SK-N-SH treated with all-trans-retinoic acid at 6 μM for 48 hours (cell line): ENCODE measurements around the gene DTNA.
"Not testable (repeated sequence)": the region's sequence is repeated elsewhere in the genome, so short reads cannot be mapped to it uniquely, and the experiment has no call there.

Source experiments
- ATAC-seq: fragments of 200-7000 bp; cut with Tn5 transposase; 3 replicates; pipeline ENCODE4 v1.9.1; 2020; ENCODE audit warnings: mild to moderate bottlenecking, moderate library complexity
- ARNTL ChIP-seq: fragments of 450-650 bp; formaldehyde crosslinking; IDR thresholded peaks from 2 replicates; pipeline ENCODE4 v1.5.0; 2020; ENCODE audit warnings: low read depth, mild to moderate bottlenecking, moderate library complexity, borderline replicate concordance
- BACH2 ChIP-seq: fragments of 250-450 bp; sonication (Bioruptor Pico); IDR thresholded peaks from 2 replicates; pipeline ENCODE4 v1.9.0; 2021; ENCODE audit warnings: mild to moderate bottlenecking, borderline replicate concordance
- ESRRG ChIP-seq: fragments of 250-450 bp; sonication (Bioruptor Pico); IDR thresholded peaks from 2 replicates; pipeline ENCODE4 v1.6.1; 2021; ENCODE audit warnings: mild to moderate bottlenecking
- GLIS3 ChIP-seq: fragments of 250-450 bp; sonication (Bioruptor Pico); IDR thresholded peaks from 2 replicates; pipeline ENCODE4 v1.5.0; 2020; ENCODE audit warnings: mild to moderate bottlenecking, moderate library complexity
- ISL1 ChIP-seq: fragments of 250-450 bp; sonication (Bioruptor Pico); IDR thresholded peaks from 2 replicates; pipeline ENCODE4 v2.1.2; 2022; ENCODE audit warnings: mild to moderate bottlenecking, moderate library complexity
- OSR1 ChIP-seq: fragments of 250-450 bp; sonication (Bioruptor Pico); IDR thresholded peaks from 2 replicates; pipeline ENCODE4 v1.8.0; 2022; ENCODE audit warnings: moderate library complexity, mild to moderate bottlenecking, inconsistent platforms
- PPARA ChIP-seq: fragments of 250-450 bp; sonication (Bioruptor Pico); IDR thresholded peaks from 2 replicates; pipeline ENCODE4 v1.5.0; 2020; ENCODE audit warnings: mild to moderate bottlenecking, borderline replicate concordance
- RARB ChIP-seq: fragments of 250-450 bp; sonication (Bioruptor Pico); IDR thresholded peaks from 2 replicates; pipeline ENCODE4 v1.8.0; 2021; ENCODE audit warnings: mild to moderate bottlenecking, moderate library complexity
- SNAI2 ChIP-seq: fragments of 250-450 bp; sonication (Bioruptor Pico); IDR thresholded peaks from 2 replicates; pipeline ENCODE4 v1.5.0; 2020; ENCODE audit warnings: mild to moderate bottlenecking, moderate library complexity
- TCF4 ChIP-seq: fragments of 250-450 bp; sonication (Bioruptor Pico); IDR thresholded peaks from 2 replicates; pipeline ENCODE4 v1.8.0; 2021; ENCODE audit warnings: mild to moderate bottlenecking, moderate library complexity, borderline replicate concordance
- ZC3H10 ChIP-seq: fragments of 250-450 bp; sonication (Bioruptor Pico); IDR thresholded peaks from 2 replicates; pipeline ENCODE4 v1.5.1; 2021; ENCODE audit warnings: mild to moderate bottlenecking, moderate library complexity
- ZFP3 ChIP-seq: fragments of 250-450 bp; sonication (Bioruptor Pico); IDR thresholded peaks from 2 replicates; pipeline ENCODE4 v1.5.0; 2020; ENCODE audit warnings: mild to moderate bottlenecking, moderate library complexity
- ZFP30 ChIP-seq: fragments of 450-650 bp; formaldehyde crosslinking; IDR thresholded peaks from 2 replicates; pipeline ENCODE4 v1.5.0; 2022; ENCODE audit warnings: mild to moderate bottlenecking, moderate library complexity
- ZNF565 ChIP-seq: fragments of 450-650 bp; formaldehyde crosslinking; conservative IDR thresholded peaks from 2 replicates; pipeline ENCODE4 v1.5.0; 2020; ENCODE audit warnings: low read depth, mild to moderate bottlenecking, moderate library complexity
- ZNF70 ChIP-seq: fragments of 450-650 bp; formaldehyde crosslinking; IDR thresholded peaks from 2 replicates; pipeline ENCODE4 v1.5.0; 2020; ENCODE audit warnings: mild to moderate bottlenecking, moderate library complexity
- ZNF8 ChIP-seq: fragments of 450-650 bp; formaldehyde crosslinking; IDR thresholded peaks from 2 replicates; pipeline ENCODE4 v1.5.0; 2020; ENCODE audit warnings: mild to moderate bottlenecking, moderate library complexity
- TF ChIP-seq, protein P1 (sequence below): fragments of 250-450 bp; sonication (Bioruptor Pico); IDR thresholded peaks from 2 replicates; pipeline ENCODE4 v1.8.0; 2021; ENCODE audit warnings: low read depth, mild to moderate bottlenecking, moderate library complexity, borderline replicate concordance
- TF ChIP-seq, protein P2 (sequence below): fragments of 250-450 bp; sonication (Bioruptor Pico); IDR thresholded peaks from 2 replicates; pipeline ENCODE4 v1.5.1; 2021; ENCODE audit warnings: mild to moderate bottlenecking, moderate library complexity
- TF ChIP-seq, protein P3 (sequence below): fragments of 250-450 bp; sonication (Bioruptor Pico); IDR thresholded peaks from 2 replicates; pipeline ENCODE4 v1.8.0; 2020; ENCODE audit warnings: mild to moderate bottlenecking, moderate library complexity, borderline replicate concordance
- TF ChIP-seq, protein P4 (sequence below): fragments of 250-450 bp; sonication (Bioruptor Pico); IDR thresholded peaks from 2 replicates; pipeline ENCODE4 v1.5.1; 2020; ENCODE audit warnings: low read depth, mild to moderate bottlenecking, moderate library complexity
- TF ChIP-seq, protein P5 (sequence below): fragments of 250-450 bp; sonication (Bioruptor Pico); IDR thresholded peaks from 2 replicates; pipeline ENCODE4 v1.5.0; 2020; ENCODE audit warnings: mild to moderate bottlenecking, moderate library complexity

The DTNA gene

DNA sequence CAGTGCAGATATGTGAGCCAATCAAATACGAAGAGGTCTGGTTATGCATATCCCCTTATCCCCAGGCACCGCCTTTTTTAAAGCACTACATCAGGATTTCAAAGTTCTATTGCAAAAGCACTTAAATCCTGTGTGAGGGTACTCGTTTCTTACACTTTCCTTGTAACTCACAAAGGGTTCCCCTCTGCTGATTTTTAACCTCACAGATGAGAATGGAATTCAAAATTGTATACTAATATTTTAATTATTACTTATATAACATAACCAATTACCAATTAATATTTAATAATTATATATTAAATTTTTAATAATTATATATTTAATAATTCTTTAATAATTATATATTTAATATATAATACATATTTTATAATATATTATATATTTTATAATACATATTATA is 204.9 kb downstream of the DTNA start:
- TF ChIP-seq SNAI2 (CRISPR knock-in tag), result no peak
- TF ChIP-seq ZNF8 (CRISPR knock-in tag), result no peak
- TF ChIP-seq, protein P1, sequence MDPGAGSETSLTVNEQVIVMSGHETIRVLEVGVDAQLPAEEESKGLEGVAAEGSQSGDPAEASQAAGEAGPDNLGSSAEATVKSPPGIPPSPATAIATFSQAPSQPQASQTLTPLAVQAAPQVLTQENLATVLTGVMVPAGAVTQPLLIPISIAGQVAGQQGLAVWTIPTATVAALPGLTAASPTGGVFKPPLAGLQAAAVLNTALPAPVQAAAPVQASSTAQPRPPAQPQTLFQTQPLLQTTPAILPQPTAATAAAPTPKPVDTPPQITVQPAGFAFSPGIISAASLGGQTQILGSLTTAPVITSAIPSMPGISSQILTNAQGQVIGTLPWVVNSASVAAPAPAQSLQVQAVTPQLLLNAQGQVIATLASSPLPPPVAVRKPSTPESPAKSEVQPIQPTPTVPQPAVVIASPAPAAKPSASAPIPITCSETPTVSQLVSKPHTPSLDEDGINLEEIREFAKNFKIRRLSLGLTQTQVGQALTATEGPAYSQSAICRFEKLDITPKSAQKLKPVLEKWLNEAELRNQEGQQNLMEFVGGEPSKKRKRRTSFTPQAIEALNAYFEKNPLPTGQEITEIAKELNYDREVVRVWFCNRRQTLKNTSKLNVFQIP (CRISPR knock-in tag), result no peak
- TF ChIP-seq ZC3H10, result no peak
- TF ChIP-seq, protein P2, sequence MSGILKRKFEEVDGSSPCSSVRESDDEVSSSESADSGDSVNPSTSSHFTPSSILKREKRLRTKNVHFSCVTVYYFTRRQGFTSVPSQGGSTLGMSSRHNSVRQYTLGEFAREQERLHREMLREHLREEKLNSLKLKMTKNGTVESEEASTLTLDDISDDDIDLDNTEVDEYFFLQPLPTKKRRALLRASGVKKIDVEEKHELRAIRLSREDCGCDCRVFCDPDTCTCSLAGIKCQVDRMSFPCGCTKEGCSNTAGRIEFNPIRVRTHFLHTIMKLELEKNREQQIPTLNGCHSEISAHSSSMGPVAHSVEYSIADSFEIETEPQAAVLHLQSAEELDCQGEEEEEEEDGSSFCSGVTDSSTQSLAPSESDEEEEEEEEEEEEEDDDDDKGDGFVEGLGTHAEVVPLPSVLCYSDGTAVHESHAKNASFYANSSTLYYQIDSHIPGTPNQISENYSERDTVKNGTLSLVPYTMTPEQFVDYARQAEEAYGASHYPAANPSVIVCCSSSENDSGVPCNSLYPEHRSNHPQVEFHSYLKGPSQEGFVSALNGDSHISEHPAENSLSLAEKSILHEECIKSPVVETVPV (CRISPR knock-in tag), result no peak
- TF ChIP-seq, protein P3, sequence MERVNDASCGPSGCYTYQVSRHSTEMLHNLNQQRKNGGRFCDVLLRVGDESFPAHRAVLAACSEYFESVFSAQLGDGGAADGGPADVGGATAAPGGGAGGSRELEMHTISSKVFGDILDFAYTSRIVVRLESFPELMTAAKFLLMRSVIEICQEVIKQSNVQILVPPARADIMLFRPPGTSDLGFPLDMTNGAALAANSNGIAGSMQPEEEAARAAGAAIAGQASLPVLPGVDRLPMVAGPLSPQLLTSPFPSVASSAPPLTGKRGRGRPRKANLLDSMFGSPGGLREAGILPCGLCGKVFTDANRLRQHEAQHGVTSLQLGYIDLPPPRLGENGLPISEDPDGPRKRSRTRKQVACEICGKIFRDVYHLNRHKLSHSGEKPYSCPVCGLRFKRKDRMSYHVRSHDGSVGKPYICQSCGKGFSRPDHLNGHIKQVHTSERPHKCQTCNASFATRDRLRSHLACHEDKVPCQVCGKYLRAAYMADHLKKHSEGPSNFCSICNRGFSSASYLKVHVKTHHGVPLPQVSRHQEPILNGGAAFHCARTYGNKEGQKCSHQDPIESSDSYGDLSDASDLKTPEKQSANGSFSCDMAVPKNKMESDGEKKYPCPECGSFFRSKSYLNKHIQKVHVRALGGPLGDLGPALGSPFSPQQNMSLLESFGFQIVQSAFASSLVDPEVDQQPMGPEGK (CRISPR knock-in tag), result no peak
- no peak for TF ChIP-seq ZNF70 (CRISPR knock-in tag)
- TF ChIP-seq ZNF565 (CRISPR knock-in tag), result no peak
- TF ChIP-seq ZFP3 (CRISPR knock-in tag), result no peak
- TF ChIP-seq, protein P4, sequence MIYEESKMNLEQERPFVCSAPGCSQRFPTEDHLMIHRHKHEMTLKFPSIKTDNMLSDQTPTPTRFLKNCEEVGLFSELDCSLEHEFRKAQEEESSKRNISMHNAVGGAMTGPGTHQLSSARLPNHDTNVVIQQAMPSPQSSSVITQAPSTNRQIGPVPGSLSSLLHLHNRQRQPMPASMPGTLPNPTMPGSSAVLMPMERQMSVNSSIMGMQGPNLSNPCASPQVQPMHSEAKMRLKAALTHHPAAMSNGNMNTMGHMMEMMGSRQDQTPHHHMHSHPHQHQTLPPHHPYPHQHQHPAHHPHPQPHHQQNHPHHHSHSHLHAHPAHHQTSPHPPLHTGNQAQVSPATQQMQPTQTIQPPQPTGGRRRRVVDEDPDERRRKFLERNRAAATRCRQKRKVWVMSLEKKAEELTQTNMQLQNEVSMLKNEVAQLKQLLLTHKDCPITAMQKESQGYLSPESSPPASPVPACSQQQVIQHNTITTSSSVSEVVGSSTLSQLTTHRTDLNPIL (CRISPR knock-in tag), result no peak
- TF ChIP-seq BACH2, result no peak
- no peak for TF ChIP-seq ZFP30
- no peak for TF ChIP-seq ISL1 (CRISPR knock-in tag)
- TF ChIP-seq ARNTL (CRISPR knock-in tag), result no peak
- no peak for TF ChIP-seq GLIS3 (CRISPR knock-in tag)
- no peak for TF ChIP-seq TCF4
- TF ChIP-seq PPARA (CRISPR knock-in tag), result no peak
- TF ChIP-seq ESRRG (CRISPR knock-in tag), result no peak
- no peak for TF ChIP-seq RARB
- TF ChIP-seq, protein P5, sequence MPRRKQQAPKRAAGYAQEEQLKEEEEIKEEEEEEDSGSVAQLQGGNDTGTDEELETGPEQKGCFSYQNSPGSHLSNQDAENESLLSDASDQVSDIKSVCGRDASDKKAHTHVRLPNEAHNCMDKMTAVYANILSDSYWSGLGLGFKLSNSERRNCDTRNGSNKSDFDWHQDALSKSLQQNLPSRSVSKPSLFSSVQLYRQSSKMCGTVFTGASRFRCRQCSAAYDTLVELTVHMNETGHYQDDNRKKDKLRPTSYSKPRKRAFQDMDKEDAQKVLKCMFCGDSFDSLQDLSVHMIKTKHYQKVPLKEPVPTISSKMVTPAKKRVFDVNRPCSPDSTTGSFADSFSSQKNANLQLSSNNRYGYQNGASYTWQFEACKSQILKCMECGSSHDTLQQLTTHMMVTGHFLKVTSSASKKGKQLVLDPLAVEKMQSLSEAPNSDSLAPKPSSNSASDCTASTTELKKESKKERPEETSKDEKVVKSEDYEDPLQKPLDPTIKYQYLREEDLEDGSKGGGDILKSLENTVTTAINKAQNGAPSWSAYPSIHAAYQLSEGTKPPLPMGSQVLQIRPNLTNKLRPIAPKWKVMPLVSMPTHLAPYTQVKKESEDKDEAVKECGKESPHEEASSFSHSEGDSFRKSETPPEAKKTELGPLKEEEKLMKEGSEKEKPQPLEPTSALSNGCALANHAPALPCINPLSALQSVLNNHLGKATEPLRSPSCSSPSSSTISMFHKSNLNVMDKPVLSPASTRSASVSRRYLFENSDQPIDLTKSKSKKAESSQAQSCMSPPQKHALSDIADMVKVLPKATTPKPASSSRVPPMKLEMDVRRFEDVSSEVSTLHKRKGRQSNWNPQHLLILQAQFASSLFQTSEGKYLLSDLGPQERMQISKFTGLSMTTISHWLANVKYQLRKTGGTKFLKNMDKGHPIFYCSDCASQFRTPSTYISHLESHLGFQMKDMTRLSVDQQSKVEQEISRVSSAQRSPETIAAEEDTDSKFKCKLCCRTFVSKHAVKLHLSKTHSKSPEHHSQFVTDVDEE (CRISPR knock-in tag), result no peak
- TF ChIP-seq, all 23 proteins: peak for 0
- no peak for ATAC-seq

DNA sequence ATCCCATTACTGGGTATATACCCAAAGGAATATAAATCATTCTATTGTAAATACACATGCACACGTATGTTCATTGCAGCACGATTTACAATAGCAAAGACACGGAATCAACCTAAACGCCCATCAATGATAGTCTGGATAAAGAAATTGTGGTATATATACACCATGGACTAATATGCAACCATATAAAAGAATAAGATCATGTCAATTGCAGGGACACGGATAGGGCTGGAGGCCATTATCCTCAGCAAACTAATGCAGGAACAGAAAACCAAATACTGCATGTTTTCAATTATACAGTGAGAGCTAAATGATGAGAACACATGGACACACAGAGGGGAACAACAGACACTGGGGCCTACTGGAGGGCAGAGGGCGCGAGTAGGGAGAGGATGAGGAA is 206.4 kb downstream of the DTNA start:
- ATAC-seq, result not testable (repeated sequence)
- peak; percentile 86 for TF ChIP-seq ZNF8 (CRISPR knock-in tag)

DNA sequence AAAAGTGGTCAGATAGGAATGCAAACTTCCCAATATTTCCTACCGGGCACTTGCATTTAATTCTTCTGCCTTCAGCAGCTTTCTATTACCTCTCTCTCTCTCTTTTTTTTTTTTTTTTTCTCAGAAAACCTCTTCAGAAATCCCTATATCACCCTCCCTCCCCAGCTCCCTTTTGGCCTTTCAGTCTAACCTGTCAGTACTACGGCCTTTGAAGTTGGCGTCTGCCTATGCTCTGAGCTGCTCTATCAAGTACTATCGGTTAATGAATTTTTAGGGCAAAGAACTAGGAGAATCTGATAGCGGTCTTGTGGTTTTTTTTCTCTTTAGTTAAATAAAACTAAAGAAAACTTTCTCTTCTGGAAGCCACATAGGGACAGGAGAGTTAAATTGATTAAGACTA is 208.8 kb downstream of the DTNA start:
- TF ChIP-seq ZFP3 (CRISPR knock-in tag) (no peak), GLIS3 (CRISPR knock-in tag) (no peak), SNAI2 (CRISPR knock-in tag) (no peak), ZC3H10 (no peak), OSR1 (no peak), ISL1 (CRISPR knock-in tag) (no peak), ARNTL (CRISPR knock-in tag) (no peak), TCF4 (no peak), RARB (no peak)
- TF ChIP-seq, protein P4 (CRISPR knock-in tag), result no peak
- ATAC-seq, result no peak
